GM12865 (cell line): Measurements from ENCODE around the gene MAP3K20.
"Not testable (repeated sequence)": the region's sequence is repeated elsewhere in the genome, so short reads cannot be mapped to it uniquely, and the experiment has no call there.

Source experiments
- DNase-seq: peaks from one replicate; pipeline ENCODE4 v3.0.0; 2010; ENCODE audit warnings: low read depth
- H3K4me3 ChIP-seq: 2 replicates; pipeline ENCODE4 v1.5.1; 2011; ENCODE audit warnings: mild to moderate bottlenecking, low read depth, low read length, control low read depth
- CTCF ChIP-seq: IDR thresholded peaks from 2 replicates; pipeline ENCODE4 v1.5.1; 2011; ENCODE audit warnings: low read length, control low read depth, low read depth, inconsistent platforms; ENCODE audit not compliant: insufficient read depth; ENCODE audit errors: missing control alignments

The MAP3K20 gene

GRCh38 chr2:173159791-173160463, 84.3 kb downstream of the MAP3K20 start:
- DNase-seq, result no peak
- no peak for TF ChIP-seq CTCF
- H3K4me3 ChIP-seq, result no peak overlapping the region

GRCh38 chr2:173160618-173161017, 85.0 kb downstream of the MAP3K20 start:
- DNase-seq, result no peak
- H3K4me3 ChIP-seq, result no peak overlapping the region
- no peak for TF ChIP-seq CTCF

- H3K4me3 ChIP-seq, result no peak overlapping the region
Measured at GRCh38 chr2:173161040-173161439, 85.4 kb downstream of the MAP3K20 start.

GRCh38 chr2:173161507-173161906, 85.9 kb downstream of the MAP3K20 start:
- no peak for DNase-seq
- TF ChIP-seq CTCF, result no peak
- H3K4me3 ChIP-seq, result no peak overlapping the region

More at GRCh38 chr2:173161040-173161439, 85.4 kb downstream of the MAP3K20 start:
- no peak for DNase-seq
- no peak for TF ChIP-seq CTCF

- DNase-seq, H3K4me3 ChIP-seq: not testable (repeated sequence)
Measured at GRCh38 chr2:173163357-173163756, 87.7 kb downstream of the MAP3K20 start.

- no peak for DNase-seq
- TF ChIP-seq CTCF, result no peak
- H3K4me3 ChIP-seq, result no peak overlapping the region
Measured at GRCh38 chr2:173164396-173164795, 88.8 kb downstream of the MAP3K20 start.

- DNase-seq, result no peak
- no peak for TF ChIP-seq CTCF
- H3K4me3 ChIP-seq, result no peak overlapping the region
Measured at GRCh38 chr2:173165443-173166238, 90.0 kb downstream of the MAP3K20 start.
